K562 (cell line): ENCODE measurements around the gene GPSM3. TPM values are rescaled to one million over a fixed set of nuclear protein-coding genes. Genes with fewer than 3 reads are reported as not detected.

ENCODE experiments used
- ATAC-seq: fragments of 200-7000 bp; cut with Tn5 transposase; 3 replicates; pipeline ENCODE4 v1.9.1; 2020; ENCODE audit warnings: moderate library complexity
- BruUV-seq: library from RNA; stranded (reverse); fragments of 400-500 nt; replicated peaks from 2 replicates; lab custom pipeline; 2021; lab: Mats Ljungman, UMichigan
- CTCF ChIA-PET: fragments of 300-600 bp; formaldehyde crosslinking; extraction: SDS; loops from one replicate; lab custom pipeline; 2021; ENCODE audit warnings: low intra/inter-chr PET ratio; lab: Yijun Ruan, JAX
- POLR2A ChIA-PET: fragments of 300-600, 350-650 bp; sonication (Branson Sonifier 250); formaldehyde crosslinking; extraction: SDS; loops from one replicate; lab custom pipeline; 2021; ENCODE audit warnings: antibody characterized with exemption, inconsistent platforms; lab: Yijun Ruan, JAX
- DNase-seq, 4 experiments: peaks; one replicate each; pipeline versions ENCODE4 v3.0.0 to v3.0.0-alpha.2; 2011 to 2018; ENCODE audit warnings: low spot score in 3 of 4, mixed read lengths in 3 of 4; ENCODE audit errors: extremely low read depth in 1 of 4
- FAIRE-seq: peaks from 2 replicates; lab custom pipeline; 2011; peaks lifted over from hg19 to GRCh38; lab: Jason Lieb, UNC
- H2AFZ ChIP-seq: 2 replicates; pipeline ENCODE4 v1.6.0; 2011; ENCODE audit warnings: low read depth, low read length, control low read depth, inconsistent platforms
- H3K27ac ChIP-seq: fragments of 200-600 bp; 3 replicates; pipeline ENCODE4 v1.8.0; 2011; ENCODE audit warnings: low read depth, mild to moderate bottlenecking, control low read depth, inconsistent platforms, low read length, moderate library complexity, mixed read lengths; ENCODE audit errors: extremely low read depth
- H3K27me3 ChIP-seq, 2 experiments: fragments of 300-600 bp in 1 of 2; 2 replicates in 1 of 2; 3 replicates in 1 of 2; pipeline versions ENCODE4 v1.6.0 to v1.8.0; 2011; ENCODE audit warnings: inconsistent platforms in 2 of 2, low read length in 2 of 2, mild to moderate bottlenecking in 1 of 2, mixed read lengths in 1 of 2, moderate library complexity in 1 of 2; ENCODE audit not compliant: control insufficient read depth in 2 of 2, insufficient read depth in 2 of 2
- H3K36me3 ChIP-seq: fragments of 300-600 bp; 3 replicates; pipeline ENCODE4 v1.8.0; 2011; ENCODE audit warnings: mild to moderate bottlenecking, low read length, inconsistent platforms; ENCODE audit not compliant: control insufficient read depth, insufficient read depth
- H3K4me1 ChIP-seq, 2 experiments: fragments of 200-600 bp in 1 of 2; replicated peaks in 1 of 2; 2 replicates in 1 of 2; 3 replicates in 1 of 2; pipeline versions ENCODE4 v1.5.1 to v1.8.0; 2011; ENCODE audit warnings: inconsistent platforms in 2 of 2, low read length in 2 of 2, mild to moderate bottlenecking in 1 of 2, mixed read lengths in 1 of 2, moderate library complexity in 1 of 2; ENCODE audit not compliant: control insufficient read depth in 2 of 2, insufficient read depth in 2 of 2
- H3K4me2 ChIP-seq: 2 replicates; pipeline ENCODE4 v1.6.1; 2011; ENCODE audit warnings: low read length, control low read depth, inconsistent platforms, mixed read lengths; ENCODE audit not compliant: insufficient read depth
- H3K4me3 ChIP-seq: fragments of 200-600 bp; sonication (generic), shearing (Covaris generic); 2 replicates; pipeline ENCODE4 v1.5.1; 2016; ENCODE audit warnings: control low read depth, inconsistent platforms
- H3K79me2 ChIP-seq: fragments of 200-600 bp; 3 replicates; pipeline ENCODE4 v1.8.0; 2011; ENCODE audit warnings: low read length, inconsistent platforms; ENCODE audit not compliant: control insufficient read depth, insufficient read depth
- H3K9ac ChIP-seq, 2 experiments: 2 replicates each; pipeline versions ENCODE4 v1.6.0 to v1.6.1; 2011; ENCODE audit warnings: low read depth in 2 of 2, low read length in 2 of 2, control low read depth in 1 of 2, inconsistent platforms in 1 of 2, mild to moderate bottlenecking in 1 of 2, mixed read lengths in 1 of 2; ENCODE audit not compliant: insufficient read depth in 1 of 2
- H3K9me1 ChIP-seq: one replicate; pipeline ENCODE4 v1.6.0; 2011; ENCODE audit warnings: inconsistent platforms, mild to moderate bottlenecking, low read length, moderate library complexity; ENCODE audit not compliant: control insufficient read depth, insufficient read depth
- H3K9me3 ChIP-seq: replicated peaks from 2 replicates; pipeline ENCODE4 v1.5.1; 2011; ENCODE audit warnings: low read depth, low read length, inconsistent platforms; ENCODE audit not compliant: control insufficient read depth, insufficient read depth
- H4K20me1 ChIP-seq: replicated peaks from 2 replicates; pipeline ENCODE4 v1.6.1; 2011; ENCODE audit warnings: low read length, inconsistent platforms, mixed read lengths; ENCODE audit not compliant: control insufficient read depth, insufficient read depth
- CC2D1A ChIP-seq: fragments of 450-650 bp; IDR thresholded peaks from 2 replicates; pipeline ENCODE4 v1.6.1; 2017; ENCODE audit warnings: mild to moderate bottlenecking
- PURB ChIP-seq: sonication (generic); formaldehyde crosslinking; IDR thresholded peaks from 2 replicates; pipeline ENCODE4 v1.9.0; 2021; ENCODE audit warnings: low read depth, mild to moderate bottlenecking, missing genetic modification reagents
- TSHZ1 ChIP-seq: fragments of 250-450 bp; sonication (Bioruptor Pico); IDR thresholded peaks from 2 replicates; pipeline ENCODE4 v1.4.0; 2020; ENCODE audit warnings: mild to moderate bottlenecking, moderate library complexity
- ZFP1 ChIP-seq: fragments of 450-650 bp; formaldehyde crosslinking; IDR thresholded peaks from 2 replicates; pipeline ENCODE4 v1.4.0; 2020; ENCODE audit warnings: mild to moderate bottlenecking, mixed read lengths
- WGBS: fragments of 100-300 bp; shearing (Covaris generic); methylation state at CpG from one replicate; pipeline ENCODE4 v1.1.6; 2016; ENCODE audit warnings: low coverage, mixed read lengths; ENCODE audit not compliant: insufficient coverage; ENCODE audit errors: missing lambda C conversion rate; 5-methylcytosine and 5-hydroxymethylcytosine counted together
- in situ Hi-C: fragments of 300-500 bp; cut with MboI; formaldehyde crosslinking; loops from 4 replicates; pipeline ENCODE4 v1.15.0; 2018; ENCODE audit warnings: inconsistent platforms, mixed read lengths
- intact Hi-C: fragments of 100-400 bp; cut with micrococcal nuclease; formaldehyde crosslinking; loops from 2 replicates; pipeline ENCODE4 v1.14.2; 2022
- polyA plus RNA-seq, 8 experiments: library from polyadenylated mRNA; depleted of rRNA in 4 of 8; stranded (reverse) in 5 of 8; unstranded in 3 of 8; fragments of >200 nt; fragmentation: Nextera tagmentation in 2 of 8; fragmentation: Illumina TruSeq in 1 of 8; extraction: Ambion mirVana in 2 of 8; extraction: Trizol in 1 of 8; gene quantifications; 2 replicates each; pipeline versions ENCODE4 v1.2.1 to v1.2.3, GENCODE V29; 2011 to 2014; ENCODE audit warnings: inconsistent platforms in 1 of 8, missing spikeins in 1 of 8
- total RNA-seq, 7 experiments: library from RNA; depleted of rRNA in 6 of 7; stranded (reverse); fragments of >200 nt in 6 of 7; fragmentation: Illumina TruSeq in 2 of 7; extraction: Trizol in 2 of 7; gene quantifications; 2 replicates each; pipeline versions ENCODE4 v1.2.1 to v1.2.3, GENCODE V29; 2011 to 2021; ENCODE audit warnings: low replicate concordance in 1 of 7

Gene GPSM3
- total and polyA plus RNA-seq, 9 of the 15 experiments (the other 6 are each of a cell fraction or from before 2014, with no cell fraction given): 5.3 to 42.6 (median 24.4) TPM

GRCh38 chr6:32200711-32201475 lies 8.4 kb upstream of the GPSM3 start:
- Histone ChIP-seq H3K36me3 (no peaks in the 10 kb centered on the region), H3K27me3 (peaks cover 10 to 12% of the 10 kb centered on the region in 2 experiments; a peak in 4 of 5 replicates), H3K27ac (no peak overlapping the region), H3K9me1 (no peaks in the 10 kb centered on the region), H3K79me2 (peaks cover 4% of the 10 kb centered on the region; the same call in 2 of the 3 replicates), H2AFZ (peak overlapping the region; percentile 20; the same call in 1 of the 2 replicates), H4K20me1 (no peaks in the 10 kb centered on the region), H3K4me3 (no peak overlapping the region), H3K4me1 (peaks cover 14 to 37% of the 10 kb centered on the region in 2 experiments), H3K9ac (peak overlapping the region in 1 of 2 experiments; percentile 57; a peak in 2 of 4 replicates), H3K4me2 (no peak overlapping the region), H3K9me3 (no peaks in the 10 kb centered on the region)
- ATAC-seq: no peak
- no peak for DNase-seq
- WGBS: 31% methylated on average over 13 of the region's 13 CpGs
- intact Hi-C loops: no loop called here
- TF ChIP-seq CC2D1A: no peak
- no peak for TF ChIP-seq PURB (CRISPR knock-in tag)
- TF ChIP-seq ZFP1 (CRISPR knock-in tag): no peak
- no peak for TF ChIP-seq TSHZ1 (CRISPR knock-in tag)
- ChIA-PET CTCF (no interaction called here), POLR2A (interaction anchor here (0.6 kb wide), 3 partner anchors 477 to 581 kb away, joined by 3 to 5 read pairs (median 3); no protein-coding TSS in a partner anchor)
- in situ Hi-C loops: no loop called here
- no peak for FAIRE-seq
- no TSS peak for BruUV-seq
